CD4-positive, alpha-beta T cell treated with Interleukin-17A for 1 hour (primary cell): ENCODE results near the gene ZBTB7A.

Experiments used
- DNase-seq: peaks from one replicate; pipeline ENCODE4 v3.0.0-alpha.2; 2020

The ZBTB7A gene

GRCh38 chr19:4052114-4052992 is 14.3 kb downstream of the ZBTB7A start:
- no peak for DNase-seq

- DNase-seq, result no peak
These were observed 15.3 kb downstream of the ZBTB7A start for GRCh38 chr19:4051175-4052101.

- DNase-seq, result no peak
These were observed 17.3 kb downstream of the ZBTB7A start for GRCh38 chr19:4049432-4049831.

GRCh38 chr19:4046946-4047683 is 19.6 kb downstream of the ZBTB7A start:
- no peak for DNase-seq

GRCh38 chr19:4046362-4046691 is 20.4 kb downstream of the ZBTB7A start:
- no peak for DNase-seq

- DNase-seq, result no peak
These were observed 20.9 kb downstream of the ZBTB7A start for GRCh38 chr19:4045597-4046361.

- DNase-seq, result no peak
These were observed 21.7 kb downstream of the ZBTB7A start for GRCh38 chr19:4044990-4045465.

GRCh38 chr19:4043966-4044715 is 22.6 kb downstream of the ZBTB7A start:
- DNase-seq, result no peak

GRCh38 chr19:4043401-4043800 is 23.3 kb downstream of the ZBTB7A start:
- DNase-seq, result no peak

- no peak for DNase-seq
These were observed 24.0 kb downstream of the ZBTB7A start for GRCh38 chr19:4042731-4043082.

GRCh38 chr19:4042064-4042730 is 24.5 kb downstream of the ZBTB7A start:
- DNase-seq, result no peak

- DNase-seq, result no peak
These were observed 27.9 kb downstream of the ZBTB7A start for GRCh38 chr19:4038661-4039423.

- no peak for DNase-seq
These were observed 28.6 kb downstream of the ZBTB7A start for GRCh38 chr19:4038057-4038456.

- no peak for DNase-seq
These were observed 29.3 kb downstream of the ZBTB7A start for GRCh38 chr19:4037301-4037949.

- DNase-seq, result no peak
These were observed 30.0 kb downstream of the ZBTB7A start for GRCh38 chr19:4036576-4037300.

- no peak for DNase-seq
These were observed 31.1 kb downstream of the ZBTB7A start for GRCh38 chr19:4035582-4035981.

- DNase-seq, result no peak
These were observed 31.6 kb downstream of the ZBTB7A start for GRCh38 chr19:4035018-4035566.
